HG02981 (cell line): ENCODE measurements around the gene ZNF597.
A peak's percentile ranks its signal among the peaks of the same experiment; 100 is the strongest.
"Not testable (repeated sequence)": the region's sequence is repeated elsewhere in the genome, so short reads cannot be mapped to it uniquely, and the experiment has no call there.

Experiments used
- ATAC-seq: cut with Tn5 transposase; IDR thresholded peaks from one replicate; pipeline ENCODE4 v1.9.1; 2021; ENCODE audit warnings: mild to moderate bottlenecking, moderate library complexity; ENCODE audit not compliant: unreplicated experiment

ZNF597 gene

DNA sequence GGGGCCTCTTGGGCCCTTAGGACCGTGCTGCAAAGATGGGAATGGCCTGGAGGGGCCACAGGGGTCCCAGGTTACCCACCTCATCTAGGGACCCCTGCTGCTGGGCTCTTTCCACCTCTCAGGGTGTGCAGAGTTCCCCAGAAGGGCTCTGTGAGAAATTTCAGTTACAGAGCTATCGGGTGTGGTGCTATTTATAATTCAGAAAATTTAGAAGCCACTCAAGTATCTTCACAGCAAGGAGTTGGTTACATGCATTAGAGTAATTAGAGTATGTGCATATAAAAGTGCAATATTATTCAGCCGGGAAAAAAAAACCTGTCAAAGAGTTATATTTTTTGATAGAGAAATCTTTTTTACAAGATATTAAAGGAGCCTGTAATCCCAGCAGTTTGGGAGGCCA lies 33.1 kb upstream of the ZNF597 start:
- ATAC-seq, result no peak

DNA sequence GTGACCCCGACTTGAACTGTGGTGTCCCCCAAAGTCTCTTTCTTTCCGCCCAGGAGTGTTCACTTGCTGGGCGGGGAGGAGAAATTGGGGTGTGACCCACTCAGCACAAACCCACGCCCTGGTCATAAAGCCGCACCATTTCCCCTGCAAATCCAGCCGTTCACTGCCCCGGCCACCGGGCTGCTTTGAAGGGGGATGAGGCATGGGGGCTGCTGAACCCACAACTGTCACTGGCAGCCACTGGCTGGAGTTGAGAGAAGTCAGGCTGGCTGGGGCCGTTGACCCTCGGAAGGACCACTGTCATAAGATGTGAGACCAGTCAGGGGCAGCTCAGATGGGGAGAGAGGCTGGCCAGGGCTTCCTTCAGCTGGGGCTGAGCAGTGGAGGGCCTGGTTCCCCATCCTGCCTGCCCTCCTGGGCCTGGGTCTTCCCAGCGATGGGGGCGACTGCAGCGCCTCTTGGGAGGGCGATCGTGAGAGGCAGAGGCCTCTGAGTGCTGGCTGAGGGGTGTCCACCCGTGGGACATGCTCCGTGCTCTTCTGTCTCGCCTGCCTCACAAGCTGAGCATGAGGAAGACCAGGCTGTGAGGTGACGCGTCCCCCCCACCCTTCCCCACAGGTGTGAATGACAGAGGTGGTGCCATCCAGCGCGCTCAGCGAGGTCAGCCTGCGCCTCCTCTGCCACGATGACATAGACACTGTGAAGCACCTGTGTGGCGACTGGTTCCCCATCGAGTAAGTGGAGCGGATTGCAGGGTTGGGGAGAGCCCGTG lies 32.5 kb upstream of the ZNF597 start:
- no peak for ATAC-seq

DNA sequence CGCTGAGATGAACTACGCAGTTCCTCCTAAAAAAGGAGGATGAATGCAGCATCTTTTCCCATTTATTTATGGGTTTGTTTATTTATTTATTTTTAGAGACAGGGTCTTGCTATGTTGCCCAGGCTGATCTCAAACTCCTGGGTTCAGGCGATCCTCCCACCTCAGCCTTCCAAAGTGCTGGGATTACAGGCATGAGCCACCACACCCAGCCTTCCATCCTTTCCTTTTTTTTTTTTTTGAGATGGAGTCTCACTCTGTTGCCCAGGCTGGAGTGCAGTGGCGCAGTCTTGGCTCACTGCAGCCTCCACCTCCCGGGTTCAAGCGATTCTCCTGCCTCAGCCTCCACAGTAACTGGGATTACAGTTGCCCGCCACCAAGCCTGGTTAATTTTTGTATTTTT lies 31.6 kb upstream of the ZNF597 start:
- not testable (repeated sequence) for ATAC-seq

DNA sequence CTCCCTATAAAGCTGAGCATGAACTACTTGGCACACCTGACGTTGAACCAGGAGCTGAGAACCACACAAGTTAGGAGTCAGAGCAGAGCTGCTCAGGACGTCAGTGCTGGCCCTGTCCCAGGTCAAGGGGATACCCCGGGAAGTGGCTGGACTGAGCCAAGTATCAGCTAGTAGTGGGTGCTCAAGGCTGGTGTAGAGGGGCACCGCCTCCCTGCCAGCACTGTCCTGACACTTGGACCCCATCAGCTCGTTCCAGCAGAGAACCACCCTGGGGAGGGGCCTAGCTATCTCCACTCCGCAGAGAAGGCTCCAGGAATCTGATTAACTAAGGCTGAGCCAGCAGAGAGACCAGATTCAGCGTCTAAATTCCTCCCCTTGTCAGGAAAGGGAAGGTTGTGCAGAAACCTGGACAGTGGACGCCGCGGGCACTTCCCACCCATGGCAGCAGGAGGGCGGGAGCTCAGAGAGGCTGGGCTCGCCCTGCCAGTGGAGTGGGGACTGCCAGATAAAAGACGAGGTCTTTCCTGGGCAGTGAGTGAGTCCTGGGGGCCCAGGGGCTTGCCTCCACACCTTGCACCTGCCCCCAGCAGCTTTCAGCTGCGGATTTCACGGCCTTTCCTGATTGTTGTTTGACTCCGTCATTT lies 31.0 kb upstream of the ZNF597 start:
- no peak for ATAC-seq

DNA sequence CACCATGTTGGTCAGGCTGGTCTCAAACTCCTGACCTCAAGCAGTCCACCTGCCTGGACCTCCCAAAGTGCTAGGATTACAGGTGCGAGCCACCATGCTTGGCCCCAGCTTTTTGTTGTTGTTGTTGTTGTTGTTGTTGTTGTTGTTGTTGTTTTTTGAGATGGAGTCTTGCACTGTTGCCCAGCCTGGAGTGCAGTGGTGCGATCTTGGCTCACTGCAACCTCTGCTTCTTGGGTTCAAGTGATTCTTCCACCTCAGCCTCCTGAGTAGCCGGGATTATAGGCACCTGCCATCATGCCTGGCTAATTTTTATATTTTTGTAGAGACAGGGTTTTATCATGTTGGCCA lies 30.3 kb upstream of the ZNF597 start:
- not testable (repeated sequence) for ATAC-seq

DNA sequence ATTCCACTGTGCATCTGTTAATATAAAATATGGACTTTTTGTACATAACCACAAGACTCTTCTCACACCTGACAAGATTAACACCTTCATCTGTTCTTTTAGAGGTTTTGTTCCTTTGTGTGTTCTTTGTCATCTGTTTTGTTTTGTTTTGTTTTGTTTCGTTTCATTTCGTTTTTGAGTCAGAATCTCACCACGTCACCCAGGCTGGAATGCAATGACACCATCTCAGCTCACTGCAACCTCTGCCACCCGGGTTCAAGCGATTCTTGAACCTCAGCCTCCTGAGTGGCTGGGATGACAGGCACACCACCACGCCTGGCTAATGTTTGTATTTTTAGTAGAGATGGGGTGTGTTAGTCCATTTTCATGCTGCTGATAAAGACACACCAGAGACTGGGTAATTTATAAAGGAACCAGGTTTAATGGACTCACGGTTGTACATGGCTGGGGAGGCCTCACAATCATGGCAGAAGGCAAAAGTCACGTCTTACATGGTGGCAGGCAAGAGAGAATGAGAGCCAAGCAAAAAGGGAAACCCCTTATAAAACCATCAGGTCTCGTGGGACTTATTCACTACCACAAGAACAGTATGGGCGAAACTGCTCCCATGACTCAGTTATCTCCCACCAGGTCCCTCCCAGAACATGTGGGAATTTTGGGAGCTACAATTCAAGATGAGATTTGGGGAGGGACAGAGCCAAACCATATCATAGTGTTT lies 29.7 kb upstream of the ZNF597 start:
- ATAC-seq, result no peak

DNA sequence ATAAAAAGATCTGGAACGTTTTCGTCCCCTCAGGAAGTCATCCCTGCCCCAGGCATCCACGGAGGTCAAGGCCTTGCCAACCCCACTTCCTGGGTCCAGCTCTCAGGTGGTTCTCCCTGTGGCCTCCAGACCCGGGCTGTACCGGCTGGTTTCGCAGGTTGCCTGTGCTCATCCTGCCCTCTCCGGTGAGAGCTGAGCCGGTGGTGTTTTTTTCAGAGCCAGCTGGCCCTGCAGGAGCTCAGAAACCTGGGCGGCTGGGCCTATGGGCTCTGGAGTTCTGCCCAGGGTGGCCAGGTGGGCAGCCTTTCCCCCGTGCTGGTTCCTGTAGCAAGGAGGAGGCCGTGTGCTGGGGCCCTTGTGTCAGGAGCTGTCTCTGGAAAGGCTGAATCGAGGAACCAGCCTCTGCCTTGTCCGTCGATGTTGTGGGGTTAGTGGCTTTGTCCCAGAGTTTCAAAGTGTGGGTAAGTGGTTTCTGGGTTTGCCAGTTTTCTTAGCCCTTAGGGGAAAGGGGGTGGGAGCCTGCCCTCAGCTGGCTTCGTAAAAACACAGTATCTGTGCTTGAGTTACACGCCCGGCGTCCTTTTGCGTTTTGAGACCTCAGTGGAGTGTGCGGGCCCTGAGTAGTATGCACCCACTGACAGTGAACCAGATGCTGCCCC lies 28.3 kb upstream of the ZNF597 start:
- ATAC-seq, result no peak

DNA sequence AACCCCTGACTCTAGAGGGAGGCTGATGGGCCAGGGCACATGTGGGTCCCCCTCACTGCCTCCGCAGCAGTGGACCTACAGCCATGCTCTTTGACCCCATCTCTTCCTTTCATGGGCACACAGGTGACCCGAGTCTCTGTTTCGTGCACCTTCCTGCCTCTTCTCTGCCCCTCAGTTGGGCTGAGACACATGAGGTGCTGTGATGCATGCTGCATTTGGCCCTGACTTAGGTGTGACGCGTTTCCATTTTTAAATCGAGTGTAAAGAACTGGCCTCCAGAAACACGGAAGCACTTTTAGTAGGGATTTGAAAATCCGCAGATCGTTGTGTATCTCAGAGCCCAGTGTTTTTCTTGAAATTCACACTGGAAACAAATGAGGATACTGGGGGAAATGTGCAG lies 27.4 kb upstream of the ZNF597 start:
- no peak for ATAC-seq

DNA sequence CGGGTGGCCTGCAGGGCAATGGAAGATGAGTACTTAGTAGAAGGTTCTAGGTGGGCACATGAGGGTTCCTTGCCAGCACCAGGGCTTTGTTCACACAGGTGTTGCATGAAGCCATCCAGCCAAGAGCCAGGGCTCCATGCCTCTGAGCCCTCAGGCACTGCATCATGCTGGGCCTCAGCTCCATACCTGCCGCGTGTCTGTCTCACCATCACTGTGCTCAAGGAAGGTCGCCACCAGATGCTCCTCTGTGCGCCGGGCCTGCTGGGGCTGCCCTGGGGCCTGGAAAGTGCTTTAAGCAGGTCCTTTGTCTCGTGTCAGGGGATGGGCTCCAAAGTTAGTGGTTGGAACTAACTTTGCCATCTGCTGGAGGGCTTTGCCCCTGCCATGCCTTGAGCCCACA lies 26.4 kb upstream of the ZNF597 start:
- ATAC-seq, result no peak

DNA sequence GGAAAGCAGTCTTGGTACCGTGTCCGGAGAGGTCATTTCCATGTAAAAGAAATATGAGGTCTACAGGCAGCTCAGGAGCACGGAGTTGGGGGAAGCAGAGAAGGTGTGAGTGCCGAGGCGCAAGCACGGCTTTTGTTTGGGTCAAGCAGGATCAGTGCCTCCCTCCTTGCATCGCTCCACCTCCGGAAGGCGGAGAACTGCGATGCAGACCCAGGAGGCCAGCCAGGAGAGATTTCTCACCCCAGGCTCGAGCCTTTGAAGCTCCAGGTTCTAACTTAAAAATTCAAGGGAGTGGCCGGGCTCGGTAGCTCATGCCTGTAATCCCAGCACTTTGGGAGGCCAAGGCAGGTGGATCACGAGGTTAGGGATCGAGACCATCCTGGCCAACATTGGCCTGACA lies 25.2 kb upstream of the ZNF597 start:
- ATAC-seq, result no peak

DNA sequence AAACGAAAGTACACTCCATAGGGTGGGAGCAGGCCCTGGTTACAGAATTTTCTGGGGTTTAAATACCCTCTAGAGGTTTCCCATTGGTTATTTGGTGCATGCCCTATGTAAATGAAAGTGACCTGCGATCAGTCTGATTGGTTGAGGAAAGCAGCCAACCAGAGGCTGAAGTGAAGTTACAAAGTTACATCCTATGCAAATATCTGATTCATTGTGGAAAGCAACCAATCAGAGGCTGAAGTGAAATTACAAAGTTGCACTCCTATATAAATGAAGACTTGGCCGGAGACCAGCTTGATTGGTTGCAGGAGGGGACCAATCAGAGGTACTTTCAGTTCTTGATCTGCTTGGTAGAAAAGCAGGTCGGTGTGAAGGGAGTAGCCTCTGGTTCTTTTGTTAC lies 24.6 kb upstream of the ZNF597 start:
- ATAC-seq, result no peak

DNA sequence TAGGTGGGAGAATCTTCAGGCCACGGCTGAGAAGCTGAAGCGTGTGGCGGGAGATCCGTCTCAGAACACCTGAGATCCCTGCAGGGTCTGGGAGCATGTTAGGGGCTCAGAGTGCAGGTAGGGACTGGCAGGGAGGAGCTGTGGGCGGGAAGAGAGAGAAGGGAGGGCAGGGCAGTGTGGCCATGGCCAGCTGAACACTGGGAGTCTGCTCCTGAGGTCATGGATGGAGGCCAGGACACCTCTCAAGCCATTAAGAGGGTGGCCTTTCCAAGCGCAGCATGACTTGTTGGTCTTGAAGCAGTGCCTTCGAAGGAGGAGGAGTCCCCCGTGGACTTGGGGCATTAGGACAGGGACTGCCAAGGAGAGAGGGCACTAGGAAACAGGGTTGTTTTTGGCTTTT lies 23.9 kb upstream of the ZNF597 start:
- ATAC-seq, result no peak

DNA sequence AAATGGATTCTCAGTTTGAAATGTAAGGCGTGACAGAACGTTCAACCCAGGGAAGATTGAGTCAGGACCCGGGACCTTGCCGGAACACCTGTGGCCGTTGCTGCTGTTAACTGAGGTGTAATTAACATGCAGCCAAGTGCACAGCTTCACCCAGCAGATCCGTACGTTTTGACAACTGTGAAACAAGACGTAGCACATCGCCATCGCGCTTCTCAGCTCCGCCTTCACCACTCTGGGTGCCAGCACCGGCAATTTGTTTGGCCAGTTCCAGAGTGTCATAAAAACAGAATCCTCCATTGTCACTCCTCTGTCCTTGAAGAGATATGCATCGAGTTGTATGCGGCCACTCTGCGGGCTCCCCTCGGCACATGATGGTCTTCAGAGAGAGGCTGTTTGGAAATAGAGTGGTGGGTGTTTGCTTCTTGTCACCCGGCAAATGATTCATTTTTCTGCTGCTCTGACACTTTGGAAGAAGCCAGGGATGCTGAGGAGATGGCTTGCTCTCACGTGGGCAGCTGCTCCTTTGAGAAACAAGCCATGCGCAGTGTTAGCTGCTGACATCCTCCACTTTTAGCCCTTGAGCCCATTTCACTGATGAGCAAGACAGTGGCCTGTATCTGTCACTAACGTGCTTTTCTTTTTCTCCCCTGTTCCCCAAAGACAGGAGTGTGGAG lies 22.7 kb upstream of the ZNF597 start:
- ATAC-seq, result no peak

DNA sequence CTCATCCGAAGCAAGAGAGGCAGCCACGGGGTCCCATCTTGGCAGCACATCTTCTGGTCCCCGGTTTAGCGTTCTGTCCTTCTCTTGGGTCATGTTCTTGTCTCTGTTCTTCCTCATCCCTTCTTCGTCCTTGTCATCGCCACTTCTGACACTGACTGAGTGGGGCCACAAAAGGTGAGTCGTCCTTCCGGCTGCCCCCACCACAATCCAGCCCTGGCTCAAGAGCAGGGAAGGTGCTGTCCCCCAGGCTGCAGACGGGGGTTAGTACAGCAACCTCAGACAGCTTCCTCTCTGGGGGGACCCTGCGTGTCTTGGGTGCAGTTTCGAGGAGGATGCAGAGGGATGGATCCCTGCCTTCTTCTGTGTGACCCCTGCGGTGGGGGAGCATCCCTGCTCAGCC lies 22.0 kb upstream of the ZNF597 start:
- ATAC-seq, result no peak

DNA sequence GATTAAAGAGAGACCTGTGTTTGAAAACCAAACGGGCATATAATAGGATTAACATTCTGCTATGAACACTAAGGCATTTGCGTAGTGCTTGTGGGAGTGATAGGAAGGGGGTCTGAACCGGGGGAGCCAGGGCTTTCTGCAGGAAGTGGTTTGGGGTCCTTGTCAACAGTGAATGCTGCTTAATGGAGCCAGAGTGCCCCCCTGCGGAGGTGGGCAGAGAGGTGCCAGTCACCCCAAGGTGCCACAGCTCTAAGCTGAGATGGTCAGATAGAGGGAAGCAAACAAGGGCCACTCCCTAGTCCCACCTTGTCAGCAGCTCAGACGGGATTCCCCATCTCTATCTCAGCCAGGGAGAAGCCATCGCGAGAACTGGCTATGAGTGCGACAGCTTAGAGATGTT lies 17.8 kb upstream of the ZNF597 start:
- ATAC-seq, result no peak

DNA sequence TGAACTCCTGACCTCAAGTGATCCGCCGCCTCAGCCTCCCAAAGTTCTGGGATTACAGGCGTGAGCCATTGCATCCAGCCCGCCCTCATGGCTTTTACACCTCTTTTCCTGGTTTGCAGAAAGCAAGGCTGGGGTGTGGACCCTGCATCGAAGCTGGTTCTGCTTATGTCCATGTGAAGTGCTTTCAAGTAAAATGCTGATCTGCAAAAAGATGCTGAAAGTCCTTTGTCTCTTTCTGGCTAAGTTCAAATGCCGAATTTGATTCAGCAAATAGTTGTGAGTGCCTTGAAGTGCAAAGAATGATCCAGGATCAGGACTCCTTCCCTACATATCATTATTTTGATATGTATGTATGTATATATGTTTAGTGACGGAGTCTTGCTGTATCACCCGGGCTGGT lies 17.3 kb upstream of the ZNF597 start:
- no peak for ATAC-seq

DNA sequence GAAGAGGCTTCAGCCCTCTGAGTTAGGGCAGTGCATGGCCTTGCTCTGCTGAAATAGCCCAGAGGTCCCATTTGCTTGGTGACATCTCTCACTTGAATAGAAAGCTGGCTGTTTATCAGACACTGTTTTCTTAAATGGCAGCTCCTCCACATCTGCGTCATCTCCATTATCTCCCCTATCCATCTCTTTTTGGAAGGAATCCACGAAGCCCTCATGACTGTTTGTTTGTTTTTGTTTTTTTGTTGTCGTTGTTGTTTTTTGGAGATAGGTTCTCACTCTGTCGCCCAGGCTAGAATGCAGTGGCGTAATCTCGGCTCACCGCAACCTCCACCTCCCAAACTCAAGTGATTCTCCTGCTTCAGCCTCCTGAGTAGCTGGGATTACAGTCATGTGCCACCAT lies 16.8 kb upstream of the ZNF597 start:
- ATAC-seq, result no peak

DNA sequence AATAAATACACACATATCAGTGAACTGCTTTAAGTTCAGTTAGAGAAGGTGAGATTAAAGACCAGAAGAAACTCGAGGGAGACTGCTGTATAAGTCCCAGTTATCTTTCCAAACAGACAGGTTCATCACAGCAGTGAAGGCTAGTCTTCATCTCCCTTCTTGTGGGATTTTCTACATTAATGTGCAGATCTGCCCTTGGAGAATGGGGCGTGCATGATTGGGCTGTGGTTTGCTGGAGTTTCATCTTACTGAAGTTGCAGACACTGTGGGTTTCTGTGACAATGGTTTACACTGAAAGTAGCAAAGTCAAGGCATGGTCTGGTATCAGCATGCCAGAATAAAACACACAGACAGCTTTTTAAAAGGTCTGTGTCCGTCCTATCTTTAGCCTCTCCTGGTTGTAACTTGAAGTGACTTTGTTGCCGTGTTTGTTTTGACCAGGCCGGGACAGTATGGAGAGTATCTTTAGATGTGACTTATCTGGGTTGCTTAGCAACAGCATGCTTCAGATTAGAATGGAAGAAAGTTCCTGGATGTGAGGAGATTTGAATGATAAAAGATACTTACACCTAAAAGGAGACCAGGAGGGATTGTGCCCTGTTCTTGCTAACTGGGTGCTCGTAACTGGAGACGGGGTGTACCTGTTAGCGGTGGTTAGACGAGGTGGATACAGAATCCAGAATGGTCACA lies 16.2 kb upstream of the ZNF597 start:
- ATAC-seq, result no peak

DNA sequence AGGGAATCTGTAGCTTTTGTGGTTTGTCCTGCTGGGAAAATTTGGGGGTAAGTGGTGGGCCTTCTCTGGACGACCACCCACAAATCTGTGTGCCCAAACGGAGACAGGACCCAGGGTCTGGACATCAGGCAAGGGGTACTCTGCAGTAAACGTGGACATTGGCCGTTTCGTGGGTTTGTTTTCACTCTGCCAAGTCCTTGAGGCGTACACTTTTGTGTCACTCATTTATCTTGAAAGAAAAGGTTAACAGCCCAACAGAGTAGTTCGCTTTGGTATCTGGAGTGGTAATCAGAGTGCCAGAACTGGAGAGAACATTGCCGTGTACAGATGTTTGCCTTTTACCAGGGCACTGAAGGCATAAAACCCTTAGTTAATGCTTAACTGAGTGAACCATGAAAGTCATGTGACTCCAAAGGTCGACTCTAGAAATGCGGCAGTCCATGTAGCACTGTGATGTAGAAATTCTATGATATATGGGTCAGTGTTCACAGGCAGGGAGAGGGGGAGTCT lies 15.6 kb upstream of the ZNF597 start:
- ATAC-seq, result no peak

DNA sequence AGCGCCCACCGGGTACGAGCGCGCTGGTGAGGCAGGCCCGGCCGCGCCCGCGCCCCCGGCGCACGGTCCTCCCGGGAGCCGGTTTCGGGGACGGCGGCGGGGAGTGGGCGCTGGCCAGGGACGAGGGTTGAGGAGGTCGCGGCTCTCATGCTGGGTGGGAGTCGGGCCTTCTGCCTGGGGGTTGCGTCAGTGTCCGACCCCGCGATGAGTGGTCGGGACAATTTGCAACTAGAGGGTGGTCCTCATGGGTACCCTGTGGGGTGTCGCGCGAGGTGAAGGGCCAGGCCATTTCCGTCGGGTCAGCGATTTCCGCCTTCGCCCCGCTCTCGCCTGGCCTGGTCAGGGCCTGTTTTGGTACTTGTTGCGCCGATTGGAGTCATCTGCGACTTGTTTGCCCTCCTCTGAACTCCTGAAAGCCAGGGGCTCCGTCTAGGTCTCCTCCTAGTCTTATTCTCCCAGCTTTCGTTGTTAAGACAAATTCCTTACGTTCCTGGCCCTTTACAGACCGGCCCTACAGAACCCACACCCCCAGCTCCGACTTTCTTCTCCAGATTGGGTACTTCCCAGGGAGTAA lies 15.1 kb upstream of the ZNF597 start:
- ATAC-seq, result peak; percentile 10
